VCaP (cell line): ENCODE results near the gene NTNG1.

ENCODE experiments used
- H3K27ac ChIP-seq: fragments of 450-650 bp; 2 replicates; pipeline ENCODE4 v1.5.1; 2017
- TF ChIP-seq, protein P1 (sequence below): fragments of 450-650 bp; conservative IDR thresholded peaks from 2 replicates; pipeline ENCODE4 v1.5.1; 2017; ENCODE audit warnings: mild to moderate bottlenecking, moderate library complexity

Gene NTNG1

GRCh38 chr1:107362468-107363140, 221.8 kb downstream of the NTNG1 start:
- TF ChIP-seq, protein P1, sequence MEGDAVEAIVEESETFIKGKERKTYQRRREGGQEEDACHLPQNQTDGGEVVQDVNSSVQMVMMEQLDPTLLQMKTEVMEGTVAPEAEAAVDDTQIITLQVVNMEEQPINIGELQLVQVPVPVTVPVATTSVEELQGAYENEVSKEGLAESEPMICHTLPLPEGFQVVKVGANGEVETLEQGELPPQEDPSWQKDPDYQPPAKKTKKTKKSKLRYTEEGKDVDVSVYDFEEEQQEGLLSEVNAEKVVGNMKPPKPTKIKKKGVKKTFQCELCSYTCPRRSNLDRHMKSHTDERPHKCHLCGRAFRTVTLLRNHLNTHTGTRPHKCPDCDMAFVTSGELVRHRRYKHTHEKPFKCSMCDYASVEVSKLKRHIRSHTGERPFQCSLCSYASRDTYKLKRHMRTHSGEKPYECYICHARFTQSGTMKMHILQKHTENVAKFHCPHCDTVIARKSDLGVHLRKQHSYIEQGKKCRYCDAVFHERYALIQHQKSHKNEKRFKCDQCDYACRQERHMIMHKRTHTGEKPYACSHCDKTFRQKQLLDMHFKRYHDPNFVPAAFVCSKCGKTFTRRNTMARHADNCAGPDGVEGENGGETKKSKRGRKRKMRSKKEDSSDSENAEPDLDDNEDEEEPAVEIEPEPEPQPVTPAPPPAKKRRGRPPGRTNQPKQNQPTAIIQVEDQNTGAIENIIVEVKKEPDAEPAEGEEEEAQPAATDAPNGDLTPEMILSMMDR = no peak
- no peak overlapping the region for H3K27ac ChIP-seq

GRCh38 chr1:107363154-107363553, 222.3 kb downstream of the NTNG1 start:
- TF ChIP-seq, protein P1 = no peak
- no peak overlapping the region for H3K27ac ChIP-seq

- TF ChIP-seq, protein P1 = no peak
These were observed 224.8 kb downstream of the NTNG1 start for GRCh38 chr1:107365527-107366240.

GRCh38 chr1:107378426-107378825, 237.6 kb downstream of the NTNG1 start:
- TF ChIP-seq, protein P1 = no peak
- no peak overlapping the region for H3K27ac ChIP-seq

More at GRCh38 chr1:107365527-107366240, 224.8 kb downstream of the NTNG1 start:
- no peak overlapping the region for H3K27ac ChIP-seq

GRCh38 chr1:107378866-107379265, 238.0 kb downstream of the NTNG1 start:
- TF ChIP-seq, protein P1 = no peak
- no peak overlapping the region for H3K27ac ChIP-seq

GRCh38 chr1:107379826-107380225, 239.0 kb downstream of the NTNG1 start:
- no peak overlapping the region for H3K27ac ChIP-seq
- TF ChIP-seq, protein P1 = no peak

DNA sequence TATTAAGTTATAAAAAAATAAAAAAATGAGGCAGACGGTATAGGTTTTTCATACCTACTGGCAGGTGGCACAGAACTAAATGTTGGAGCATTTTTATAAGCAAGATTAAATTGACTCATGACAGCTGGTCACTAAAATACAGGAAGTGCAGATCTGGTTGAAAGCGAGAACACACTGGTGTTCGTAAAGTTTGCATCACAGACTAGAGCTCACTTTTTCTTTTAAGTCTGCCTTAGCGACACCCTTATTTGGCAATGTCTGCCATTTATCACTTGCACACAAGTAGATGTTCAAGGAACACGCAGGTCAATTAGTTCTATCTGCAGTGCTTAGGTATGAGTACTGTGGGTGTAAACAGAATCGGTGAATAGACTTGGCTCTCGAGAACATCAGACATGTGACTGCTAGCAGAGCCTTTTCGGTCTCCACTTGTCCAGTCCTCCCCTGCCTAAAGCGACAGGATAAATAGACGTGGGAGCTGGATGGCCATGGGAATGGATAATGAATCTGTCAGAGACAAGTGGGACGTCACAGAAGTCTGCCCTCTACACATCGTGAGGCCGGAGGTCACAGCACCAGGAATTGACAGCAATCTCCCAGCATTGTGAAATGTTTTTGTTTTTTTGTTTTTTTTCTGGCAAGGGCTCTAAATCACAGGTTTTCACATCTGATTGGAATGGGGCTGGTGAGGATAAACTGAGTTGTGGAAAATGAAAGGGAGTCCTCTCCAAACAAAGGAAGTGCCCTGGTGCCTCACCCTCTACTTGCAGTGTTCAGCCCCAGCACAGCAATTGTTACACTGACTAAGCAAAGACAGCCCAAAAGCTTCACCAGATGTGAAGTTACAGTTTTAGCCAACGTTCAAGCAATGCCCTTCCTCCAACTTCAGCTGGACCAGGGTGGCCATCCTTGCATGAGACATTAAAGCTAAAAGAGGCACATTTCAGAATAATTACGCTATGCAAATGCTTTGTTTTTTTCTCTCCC, 248.9 kb downstream of the NTNG1 start:
- H3K27ac ChIP-seq = no peak overlapping the region
- TF ChIP-seq, protein P1 = no peak
